Right ventricle myocardium inferior (tissue), 1 donor: ENCODE data around the gene AIRE. TPM values are rescaled to one million over a fixed set of nuclear protein-coding genes. Genes with fewer than 3 reads are reported as not detected.

Experiments used
- ATAC-seq: fragments of 200-7000 bp; cut with Tn5 transposase; one replicate; pipeline ENCODE4 v1.9.1; 2020; ENCODE audit warnings: mild to moderate bottlenecking, moderate library complexity
- DNase-seq: peaks from one replicate; pipeline ENCODE4 v3.0.0; 2021; ENCODE audit errors: missing footprints
- intact Hi-C: fragments of 100-400 bp; cut with DNase I; formaldehyde crosslinking; loops from one replicate; pipeline ENCODE4 v1.11.0; 2022
- total RNA-seq: library from RNA; stranded (reverse); fragmentation: NEBNext Ultra II Directional; extraction: Animal tissue kit (Norgen Biotek cat#: 25700); gene quantifications from one replicate; pipeline ENCODE4 v1.2.1, GENCODE V29; 2021
- donor health status: DM: no; HTN: yes; CAD: no; lungs with severe emphysema.

AIRE gene
- total RNA-seq, 1 donor from 2014 or later = not detected

DNA sequence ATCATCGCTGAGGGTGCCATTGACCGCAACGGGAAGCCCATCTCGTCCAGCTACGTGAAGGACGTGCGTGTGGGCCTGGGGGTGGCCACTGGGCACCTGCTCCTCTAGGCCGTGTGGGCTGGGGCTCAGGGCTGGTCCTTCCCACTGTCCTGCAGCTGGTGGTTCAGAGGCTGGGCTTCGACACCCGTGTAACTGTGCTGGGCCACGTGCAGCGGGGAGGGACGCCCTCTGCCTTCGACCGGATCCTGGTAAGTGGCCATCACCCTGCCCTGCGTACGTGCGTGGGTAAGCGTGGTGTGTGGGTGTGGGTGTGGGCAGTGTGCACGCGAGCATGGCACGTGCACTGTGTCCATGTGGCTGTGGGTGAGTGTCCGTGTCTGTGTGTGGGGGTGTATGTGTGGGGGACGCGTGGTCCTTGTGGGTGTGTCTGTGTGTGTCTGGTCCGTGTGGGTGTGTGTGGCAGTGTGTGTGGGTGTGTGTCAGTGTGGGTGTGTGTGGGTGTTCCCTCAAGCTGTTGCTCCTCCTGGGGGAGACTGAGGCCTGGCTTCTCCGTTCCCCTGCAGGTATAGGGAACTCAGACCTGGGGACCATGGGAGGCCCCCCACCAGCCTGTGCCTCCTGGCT, 30.7 kb downstream of the AIRE start:
- intact Hi-C loops = no loop called here
- peak; percentile 70 for DNase-seq
- ATAC-seq = no peak

DNA sequence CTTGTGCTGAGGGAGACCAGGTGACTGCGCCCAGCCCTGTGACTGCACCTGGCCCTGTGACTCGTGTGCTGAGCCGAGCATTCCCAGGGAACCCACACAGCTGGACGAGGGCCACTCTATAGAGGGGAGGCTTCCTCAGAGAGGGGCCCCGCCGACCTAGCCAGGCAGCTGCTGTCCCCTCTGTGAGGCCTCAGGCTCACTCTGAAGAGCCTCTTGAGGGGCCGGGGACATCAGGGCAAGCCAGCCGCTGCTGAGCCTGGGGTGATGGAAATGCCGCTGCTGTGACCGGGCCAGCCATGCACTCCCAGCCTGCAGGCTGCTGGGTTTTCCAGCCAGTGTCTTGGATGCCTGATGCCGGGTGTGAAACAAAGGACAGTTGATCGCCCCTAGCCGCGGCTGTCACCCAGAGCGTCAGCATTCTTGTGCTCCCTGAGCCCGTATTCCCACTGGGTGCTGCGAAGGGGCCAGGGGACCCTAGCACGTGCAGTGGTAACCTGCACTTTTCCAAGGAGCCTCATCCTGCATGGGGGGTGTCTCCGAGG, 31.6 kb downstream of the AIRE start:
- intact Hi-C loops = no loop called here
- no peak for DNase-seq
- no peak for ATAC-seq

DNA sequence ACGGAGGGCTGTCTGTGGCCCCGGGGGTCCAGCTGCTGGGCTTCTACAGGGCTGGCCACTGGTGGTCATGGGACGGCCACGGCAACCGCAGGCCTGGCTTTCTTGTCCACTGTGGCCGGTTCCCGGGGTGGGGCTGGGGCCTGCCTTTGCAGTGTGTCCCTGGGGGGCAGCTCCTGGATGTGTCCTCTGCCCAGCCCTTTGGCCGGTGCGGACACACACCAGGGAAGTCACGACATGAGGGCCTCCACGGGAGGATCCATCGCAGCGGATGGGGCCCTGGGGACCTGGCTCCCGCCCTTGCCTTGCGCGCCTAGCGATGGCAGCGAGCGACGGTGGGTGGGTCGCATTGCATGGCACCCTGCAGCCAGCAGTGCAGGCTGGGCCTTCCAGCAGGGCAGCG, 32.2 kb downstream of the AIRE start:
- DNase-seq (no peak), ATAC-seq (no peak)
- intact Hi-C loops = no loop called here

DNA sequence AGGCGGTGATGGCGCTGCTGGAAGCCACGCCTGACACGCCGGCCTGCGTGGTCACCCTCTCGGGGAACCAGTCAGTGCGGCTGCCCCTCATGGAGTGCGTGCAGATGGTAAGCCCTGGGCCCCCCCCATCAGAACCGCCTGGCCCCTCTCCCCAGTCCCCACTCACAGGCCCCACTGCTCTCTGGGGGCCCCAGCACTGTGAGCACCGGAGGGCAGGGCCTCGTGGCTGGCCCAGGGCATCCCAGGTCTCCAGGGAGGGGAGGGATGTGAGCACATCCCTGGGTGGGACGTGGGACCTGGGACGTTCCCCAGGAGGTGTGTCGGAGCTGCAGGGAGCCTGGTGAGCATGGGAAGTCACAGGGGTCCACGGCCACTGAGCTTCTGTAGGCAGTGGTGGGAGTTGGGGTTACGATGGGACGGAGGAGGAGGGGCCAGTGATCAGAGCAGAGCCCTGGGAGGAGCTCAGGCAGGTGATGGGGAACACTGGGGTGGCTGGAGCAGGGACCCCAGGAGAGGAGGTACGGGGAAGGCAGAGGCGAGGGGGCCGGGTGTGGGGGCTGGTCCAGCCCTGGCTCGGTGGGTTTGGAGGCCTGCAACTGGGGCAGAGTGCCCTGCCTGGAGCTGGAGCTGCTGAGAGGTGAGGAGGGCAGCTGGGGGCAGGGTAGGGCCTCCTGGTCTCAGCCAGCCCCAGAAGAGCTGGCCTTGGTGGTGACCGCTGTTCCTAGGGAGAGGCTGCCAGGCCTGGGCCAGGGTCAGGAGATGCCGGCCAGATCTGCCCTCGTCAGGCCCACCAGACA, 33.0 kb downstream of the AIRE start:
- intact Hi-C loops = no loop called here
- DNase-seq (no peak), ATAC-seq (no peak)

DNA sequence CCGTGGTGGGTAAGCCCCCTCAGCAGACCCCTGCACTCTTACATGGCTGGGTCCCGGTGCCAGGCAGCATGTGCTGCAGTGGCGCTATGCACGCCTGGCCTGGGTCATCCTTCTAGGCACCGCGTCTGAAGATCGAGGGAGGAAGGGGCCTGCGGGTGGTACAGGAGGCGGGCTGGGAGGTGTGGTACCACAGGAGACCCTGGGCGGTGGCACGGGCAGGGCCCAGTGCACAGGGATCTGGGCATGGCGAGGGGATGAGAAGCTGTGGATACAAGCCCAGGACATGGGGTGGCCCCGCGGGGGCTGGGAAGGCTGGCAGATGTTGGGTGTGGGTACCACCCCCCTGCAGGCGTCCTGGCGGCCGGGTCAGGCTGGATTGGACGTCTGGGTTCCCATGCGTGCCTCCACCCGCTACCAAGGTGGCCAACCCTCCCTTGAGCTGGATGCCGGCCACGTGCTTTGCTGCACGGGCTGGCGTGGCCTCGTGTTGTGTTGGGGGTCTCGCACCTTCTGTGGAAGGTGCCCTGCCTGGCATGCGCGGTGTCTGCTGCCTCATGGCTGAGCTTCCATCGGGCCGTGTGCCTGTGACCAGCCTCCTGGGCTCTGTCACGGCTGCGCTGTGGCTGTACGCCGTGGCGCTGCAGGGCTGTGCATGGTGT, 33.9 kb downstream of the AIRE start:
- DNase-seq = no peak
- intact Hi-C loops = no loop called here
- no peak for ATAC-seq

DNA sequence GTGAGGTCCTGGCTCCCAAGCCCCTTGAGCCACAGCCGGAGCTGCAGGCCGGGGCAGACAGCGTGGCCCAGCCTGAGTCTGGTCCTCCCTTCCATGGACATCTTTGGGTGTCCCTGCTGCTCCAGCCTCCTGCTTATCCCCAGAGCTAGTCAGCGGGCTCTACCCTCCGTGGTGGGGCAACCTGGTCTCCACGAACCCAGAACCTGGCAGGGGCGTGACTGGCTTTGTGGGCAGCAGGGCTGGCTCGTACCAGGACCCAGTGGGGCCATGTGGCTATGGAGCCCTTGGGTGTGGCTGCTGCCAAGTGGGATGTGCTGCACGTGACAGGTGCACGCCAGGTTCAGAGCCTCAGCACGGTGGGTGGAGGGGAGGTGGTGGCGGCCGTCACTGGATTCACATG, 35.2 kb downstream of the AIRE start:
- ATAC-seq (no peak), DNase-seq (no peak)
- intact Hi-C loops = no loop called here

DNA sequence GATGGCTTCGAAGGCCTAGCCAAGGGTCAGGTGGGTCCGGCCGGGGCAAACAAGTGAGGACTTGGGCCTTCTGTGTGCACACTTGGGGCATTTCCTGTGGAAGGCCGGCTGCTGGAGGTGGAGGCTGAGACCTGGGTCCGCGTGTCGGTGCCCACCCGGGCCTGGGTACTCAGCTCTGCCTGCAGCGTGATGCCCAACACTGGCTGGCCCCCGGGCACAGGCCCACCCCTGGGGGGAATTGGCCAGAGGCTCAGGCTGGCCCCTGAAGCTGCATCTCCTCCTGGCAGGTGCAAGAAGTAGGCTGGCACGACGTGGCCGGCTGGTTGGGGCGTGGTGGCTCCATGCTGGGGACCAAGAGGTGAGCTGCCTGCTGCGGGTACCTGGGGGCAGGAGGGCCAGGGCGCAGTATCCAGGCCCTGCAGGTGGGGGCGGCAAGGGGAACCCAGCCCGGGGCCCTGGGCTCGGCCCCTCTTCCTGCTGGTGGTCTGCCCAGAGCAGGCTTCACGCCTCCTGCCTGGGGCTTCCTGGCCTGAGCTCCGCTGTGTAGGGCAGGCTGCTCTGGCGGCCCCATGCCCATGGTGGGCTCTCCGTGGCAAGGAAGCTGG, 36.3 kb downstream of the AIRE start:
- DNase-seq (peak; percentile 56), ATAC-seq (no peak)
- intact Hi-C loops = no loop called here

DNA sequence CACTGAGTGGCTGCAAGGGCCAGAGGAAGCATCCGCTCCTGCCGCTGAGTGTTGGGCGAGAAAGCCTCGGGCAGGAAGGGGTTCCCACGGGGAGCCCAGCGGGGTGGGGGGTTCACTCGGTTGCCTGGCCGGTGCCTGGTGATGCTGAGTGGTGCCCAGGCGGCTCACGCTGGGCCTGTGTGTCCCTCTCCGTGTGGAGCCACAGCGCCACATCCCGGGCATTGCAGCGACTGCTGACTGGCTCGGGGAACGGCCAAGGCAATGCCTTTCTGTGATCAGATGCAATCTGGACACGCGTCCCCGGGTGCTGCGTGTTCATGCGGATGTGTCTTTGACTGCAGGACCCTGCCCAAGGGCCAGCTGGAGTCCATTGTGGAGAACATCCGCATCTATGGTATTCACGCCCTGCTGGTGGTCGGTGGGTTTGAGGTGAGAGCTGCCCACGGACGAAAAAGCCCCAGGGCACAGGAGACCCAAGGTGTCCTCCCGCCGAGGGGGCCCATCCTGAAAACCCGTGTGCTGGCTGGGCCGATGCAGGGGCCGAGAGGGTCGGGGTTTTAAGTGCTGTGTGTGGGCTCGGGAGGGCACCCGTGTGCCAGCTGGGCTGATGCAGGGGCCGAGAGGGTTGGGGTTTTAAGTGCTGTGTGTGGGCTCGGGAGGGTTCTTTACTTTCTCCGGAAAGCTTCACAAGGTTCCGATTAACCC, 37.1 kb downstream of the AIRE start:
- peak; percentile 54 for DNase-seq

DNA sequence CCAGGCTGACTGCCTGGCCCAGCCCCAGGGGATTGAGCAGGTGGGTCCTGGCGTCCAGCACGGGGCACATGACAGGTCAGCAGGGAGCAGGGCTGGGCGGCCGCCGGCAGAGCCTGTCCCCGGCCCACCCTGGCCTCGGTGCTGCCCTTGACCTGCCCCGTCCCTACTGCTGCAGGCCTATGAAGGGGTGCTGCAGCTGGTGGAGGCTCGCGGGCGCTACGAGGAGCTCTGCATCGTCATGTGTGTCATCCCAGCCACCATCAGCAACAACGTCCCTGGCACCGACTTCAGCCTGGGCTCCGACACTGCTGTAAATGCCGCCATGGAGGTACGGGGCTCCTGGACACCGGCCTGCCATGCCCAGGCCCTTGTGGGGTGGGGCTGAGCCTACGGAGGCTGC, 37.9 kb downstream of the AIRE start:
- DNase-seq = peak; percentile 64
- no peak for ATAC-seq
- intact Hi-C loops = no loop called here

More for the DNA sequence above, 37.1 kb downstream of the AIRE start:
- ATAC-seq = no peak
- intact Hi-C loops = no loop called here

DNA sequence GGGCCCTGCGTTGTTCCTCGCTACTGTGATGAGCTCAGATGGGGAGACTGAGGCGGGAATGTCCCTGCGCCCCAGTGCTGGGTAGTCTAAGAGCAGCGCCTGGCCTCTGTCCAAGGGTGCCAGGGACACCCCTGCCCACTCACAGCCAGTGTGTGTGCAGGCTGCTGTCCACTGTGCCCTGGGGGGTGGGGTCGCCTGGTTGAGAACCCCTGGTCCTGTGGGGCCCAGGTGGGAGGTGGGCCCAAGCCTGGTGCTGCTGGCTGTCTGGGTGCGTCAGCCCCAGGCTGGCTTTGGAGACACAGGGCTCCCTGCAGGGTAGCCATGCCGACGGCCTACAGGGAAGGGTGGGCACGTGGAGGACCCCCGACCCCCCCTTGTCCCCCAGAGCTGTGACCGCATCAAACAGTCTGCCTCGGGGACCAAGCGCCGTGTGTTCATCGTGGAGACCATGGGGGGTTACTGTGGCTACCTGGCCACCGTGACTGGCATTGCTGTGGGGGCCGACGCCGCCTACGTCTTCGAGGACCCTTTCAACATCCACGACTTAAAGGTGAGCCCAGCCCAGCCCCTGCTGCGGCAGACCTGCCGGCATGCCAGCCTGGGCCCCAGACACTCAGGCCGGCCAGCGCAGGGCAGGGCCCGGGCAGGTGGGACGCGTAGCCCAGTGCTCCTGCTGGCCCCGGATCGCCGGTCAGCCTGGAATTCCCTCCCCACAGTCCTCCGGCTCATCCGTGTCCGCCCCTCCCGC, 38.6 kb downstream of the AIRE start:
- intact Hi-C loops = no loop called here
- DNase-seq (no peak), ATAC-seq (no peak)

DNA sequence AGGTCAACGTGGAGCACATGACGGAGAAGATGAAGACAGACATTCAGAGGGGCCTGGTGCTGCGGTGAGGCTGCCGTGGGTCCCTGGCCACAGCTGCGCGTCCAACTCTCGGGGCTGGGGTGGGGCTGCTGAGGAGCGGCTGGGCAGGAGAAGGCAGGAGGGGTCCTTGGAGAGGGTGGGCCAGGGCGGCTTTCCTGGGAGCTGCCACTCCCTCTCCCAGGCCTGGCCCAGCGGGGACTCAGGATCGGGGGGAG, 39.1 kb downstream of the AIRE start:
- intact Hi-C loops = no loop called here
- no peak for ATAC-seq
- DNase-seq = no peak

DNA sequence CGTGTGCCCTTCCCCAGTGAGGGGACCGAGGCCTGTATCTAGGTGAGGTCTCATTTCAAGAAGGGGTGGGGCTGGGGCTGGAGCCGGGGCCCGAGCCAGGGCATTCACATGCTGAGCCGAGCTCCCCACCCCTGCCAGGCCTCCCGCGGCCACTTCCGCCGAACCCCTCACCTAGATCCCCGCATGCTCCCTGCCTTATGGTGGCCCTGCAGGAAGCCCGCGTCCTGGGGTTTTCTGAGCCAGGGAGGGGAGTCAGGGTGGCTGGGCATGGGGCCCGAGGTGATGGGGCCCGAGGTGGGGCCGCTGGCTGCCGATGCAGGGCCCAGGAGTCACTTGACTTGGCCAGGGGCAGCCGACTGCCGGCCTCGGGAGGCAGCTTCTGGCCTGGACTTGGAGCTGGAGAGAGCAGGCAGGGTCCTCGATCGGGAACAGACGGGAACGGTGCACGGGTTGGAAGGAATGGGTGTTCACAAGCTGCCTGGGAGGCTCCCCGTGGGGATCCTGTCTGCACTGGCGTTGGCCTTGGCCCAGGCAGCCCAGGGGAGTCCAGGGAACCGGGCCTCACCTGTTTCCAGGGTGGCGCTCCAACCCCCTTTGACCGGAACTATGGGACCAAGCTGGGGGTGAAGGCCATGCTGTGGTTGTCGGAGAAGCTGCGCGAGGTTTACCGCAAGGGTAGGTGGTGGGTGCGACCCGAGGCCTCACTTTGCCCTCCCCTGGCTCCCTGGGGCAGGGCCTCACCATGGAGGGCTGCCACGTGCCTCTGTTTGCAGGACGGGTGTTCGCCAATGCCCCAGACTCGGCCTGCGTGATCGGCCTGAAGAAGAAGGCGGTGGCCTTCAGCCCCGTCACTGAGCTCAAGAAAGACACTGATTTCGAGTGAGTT, 40.0 kb downstream of the AIRE start:
- intact Hi-C loops = no loop called here
- DNase-seq (no peak), ATAC-seq (no peak)

DNA sequence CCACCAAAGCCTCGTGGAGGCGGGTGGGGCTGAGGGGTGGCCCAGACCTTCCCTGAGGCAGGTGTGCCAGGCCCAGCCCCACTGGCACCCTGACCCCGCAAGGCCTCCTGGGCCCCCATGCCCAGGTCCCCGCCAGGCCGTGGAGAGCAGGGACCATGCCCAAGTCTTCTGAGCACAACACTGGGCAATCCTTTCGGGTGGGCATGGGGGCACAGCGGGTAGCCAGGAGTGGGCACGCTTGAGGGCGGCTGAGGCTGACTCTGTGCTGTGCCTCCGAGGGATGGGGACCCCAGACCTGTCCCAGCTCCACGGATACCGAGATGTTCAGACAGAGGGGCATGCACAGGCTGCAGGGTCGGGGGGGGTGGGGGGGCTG, 40.6 kb downstream of the AIRE start:
- intact Hi-C loops = no loop called here
- ATAC-seq (no peak), DNase-seq (no peak)

DNA sequence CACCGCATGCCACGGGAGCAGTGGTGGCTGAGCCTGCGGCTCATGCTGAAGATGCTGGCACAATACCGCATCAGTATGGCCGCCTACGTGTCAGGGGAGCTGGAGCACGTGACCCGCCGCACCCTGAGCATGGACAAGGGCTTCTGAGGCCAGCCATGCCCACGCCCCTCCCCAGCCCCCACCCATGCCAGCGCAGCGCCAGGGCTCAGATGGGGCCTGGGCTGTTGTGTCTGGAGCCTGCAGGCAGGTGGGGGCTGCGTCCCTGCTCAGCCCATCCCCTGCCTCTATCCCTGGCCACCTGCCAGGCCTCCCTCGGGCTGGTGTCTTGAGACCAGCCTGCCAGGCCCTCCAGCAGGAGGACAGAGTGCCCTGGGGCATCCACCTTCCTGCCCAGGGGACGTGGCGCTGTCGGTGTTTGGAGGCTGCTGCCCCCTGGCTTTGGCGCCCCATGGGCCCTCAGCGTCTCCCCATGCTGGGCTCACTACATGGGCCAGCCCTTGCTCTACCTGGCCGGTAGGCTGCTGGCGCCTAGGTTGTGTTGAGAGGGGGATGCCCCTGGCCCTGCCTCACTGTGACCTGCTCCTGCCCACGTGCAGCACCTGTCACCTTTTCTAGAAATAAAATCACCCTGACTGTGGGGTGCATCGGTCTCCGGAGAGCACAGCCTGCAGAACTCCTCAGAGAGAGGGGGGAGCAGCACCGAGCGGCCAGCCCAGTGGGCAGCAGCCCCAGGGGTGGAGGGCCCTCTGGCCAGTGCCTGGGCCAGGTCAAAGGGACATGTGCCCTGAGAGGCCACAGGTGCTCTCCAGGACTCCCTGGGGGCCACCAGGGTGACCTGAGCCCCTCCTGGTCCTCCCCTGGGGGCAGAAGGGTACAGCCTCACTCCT, 41.3 kb downstream of the AIRE start:
- DNase-seq = no peak
- intact Hi-C loops = no loop called here
- ATAC-seq = no peak

DNA sequence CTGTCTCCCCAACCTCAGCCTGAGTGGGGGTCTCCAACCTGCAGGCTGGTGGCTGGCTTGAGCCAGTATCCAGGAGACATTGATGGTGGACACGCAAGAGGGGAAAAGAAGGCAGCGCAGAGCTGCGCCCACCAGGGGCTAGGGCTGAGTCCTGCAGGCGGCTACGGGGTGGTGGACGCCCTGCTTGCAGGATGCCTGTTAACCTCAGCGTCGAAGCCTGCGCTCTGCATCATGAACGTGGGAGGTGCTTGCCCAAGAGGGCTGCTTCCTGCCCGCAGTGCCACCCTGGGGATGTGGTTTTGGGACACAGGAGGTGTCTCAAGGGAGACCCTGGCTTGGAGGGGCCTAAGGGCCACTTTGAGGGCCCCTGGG, 41.9 kb downstream of the AIRE start:
- ATAC-seq (no peak), DNase-seq (peak; percentile 61)
- intact Hi-C loops = no loop called here

DNA sequence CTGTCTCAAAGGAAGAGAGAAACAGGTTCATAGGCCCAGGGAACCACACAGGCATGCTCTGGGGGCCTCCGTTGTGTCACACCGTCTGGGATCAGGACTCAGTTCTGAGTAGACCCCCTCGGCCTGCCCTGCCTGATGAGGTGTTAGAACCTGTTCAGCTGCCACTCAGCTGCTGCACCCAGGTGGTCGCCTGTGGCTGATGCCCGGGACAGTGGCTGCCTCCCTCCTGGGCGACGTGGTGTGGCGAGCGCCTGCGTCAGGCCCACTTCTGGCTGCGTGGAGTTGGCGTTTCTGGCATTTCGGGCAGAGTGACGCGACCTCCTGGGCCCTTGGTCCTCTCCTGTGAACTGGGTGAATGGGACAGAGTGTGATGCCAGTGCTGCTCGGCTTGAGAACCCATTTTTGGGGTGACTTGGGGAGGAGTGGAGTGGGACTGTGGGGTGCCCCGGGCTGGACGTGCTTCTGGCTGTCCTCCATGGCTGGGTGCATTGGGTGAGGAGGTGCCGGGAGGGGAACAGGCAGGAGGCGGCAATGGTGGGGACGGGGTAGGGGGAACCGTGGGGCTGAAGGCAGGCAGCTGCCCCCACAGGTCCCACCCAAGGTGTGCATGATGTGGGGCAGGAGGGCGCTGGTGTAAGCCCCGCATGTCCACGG, 42.7 kb downstream of the AIRE start:
- ATAC-seq (no peak), DNase-seq (peak; percentile 68)
- intact Hi-C loops = no loop called here
